22Rv1 (cell line): ENCODE data around the gene ADCY5.
"Not testable (repeated sequence)": the region's sequence is repeated elsewhere in the genome, so short reads cannot be mapped to it uniquely, and the experiment has no call there.

Experiments used
- CTCF ChIP-seq: fragments of 450-650 bp; IDR thresholded peaks from 2 replicates; pipeline ENCODE4 v1.5.1; 2017; ENCODE audit warnings: mild to moderate bottlenecking
- ZFX ChIP-seq: fragments of 450-650 bp; IDR thresholded peaks from 2 replicates; pipeline ENCODE4 v1.6.1; 2017; ENCODE audit warnings: antibody characterized with exemption, borderline replicate concordance

DNA sequence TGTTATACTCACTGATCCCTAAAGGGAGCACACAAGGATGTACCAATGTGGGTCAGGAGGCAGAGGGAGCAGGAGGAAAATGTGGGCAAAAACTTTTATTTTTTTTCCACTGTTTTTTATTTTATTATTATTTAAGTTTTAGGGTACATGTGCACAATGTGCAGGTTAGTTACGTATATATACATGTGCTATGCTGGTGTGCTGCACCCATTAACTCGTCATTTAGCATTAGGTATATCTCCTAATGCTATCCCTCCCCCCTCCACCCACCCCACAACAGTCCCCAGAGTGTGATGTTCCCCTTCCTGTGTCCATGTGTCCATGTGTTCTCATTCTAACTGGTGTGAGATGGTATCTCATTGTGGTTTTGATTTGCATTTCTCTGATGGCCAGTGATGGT is 209.7 kb downstream of the ADCY5 start:
- TF ChIP-seq CTCF, ZFX: not testable (repeated sequence)
